ENCODE data around the gene STPG2.
A peak's percentile ranks its signal among the peaks of the same experiment; 100 is the strongest.

- TF ChIP-seq POLR2AphosphoS5 (IDR thresholded peaks at IDR 0.05) (peak; percentile 51 to 67), CTCF (IDR thresholded peaks at IDR 0.05) (peak in 3 of 6 experiments; percentile 32 to 49 (median 37))
Observed at GRCh38 chr4:98143001-98143899, at the start of gene STPG2.
